NB4 (cell line): ENCODE measurements around the gene CAMTA1.

Experiments used
- CTCF ChIP-seq: IDR thresholded peaks from one replicate; pipeline ENCODE4 v1.5.1; 2012; ENCODE audit warnings: low read depth, low read length
- MAX ChIP-seq: IDR thresholded peaks from 2 replicates; pipeline ENCODE4 v1.6.1; 2011; ENCODE audit warnings: low read depth, low read length
- MYC ChIP-seq: IDR thresholded peaks from 2 replicates; pipeline ENCODE4 v1.6.1; 2011; ENCODE audit warnings: low read depth, low read length
- POLR2A ChIP-seq: IDR thresholded peaks from 2 replicates; pipeline ENCODE4 v1.6.1; 2011; ENCODE audit warnings: mild to moderate bottlenecking; ENCODE audit not compliant: insufficient read length; ENCODE audit errors: extremely low read depth

- TF ChIP-seq CTCF = no peak
- no peak for TF ChIP-seq MYC
- TF ChIP-seq POLR2A = no peak
- TF ChIP-seq MAX = no peak
These were observed 541.1 kb downstream of the CAMTA1 start for GRCh38 chr1:7326366-7326765.
